Medulla oblongata (tissue), 1 donor: Measurements from ENCODE around the gene ABCC3.
"Not testable (repeated sequence)": the region's sequence is repeated elsewhere in the genome, so short reads cannot be mapped to it uniquely, and the experiment has no call there.

Experiments used
- DNase-seq: peaks from one replicate; pipeline ENCODE4 v3.0.0-alpha.2; 2015; ENCODE audit errors: extremely low spot score

The ABCC3 gene

DNA sequence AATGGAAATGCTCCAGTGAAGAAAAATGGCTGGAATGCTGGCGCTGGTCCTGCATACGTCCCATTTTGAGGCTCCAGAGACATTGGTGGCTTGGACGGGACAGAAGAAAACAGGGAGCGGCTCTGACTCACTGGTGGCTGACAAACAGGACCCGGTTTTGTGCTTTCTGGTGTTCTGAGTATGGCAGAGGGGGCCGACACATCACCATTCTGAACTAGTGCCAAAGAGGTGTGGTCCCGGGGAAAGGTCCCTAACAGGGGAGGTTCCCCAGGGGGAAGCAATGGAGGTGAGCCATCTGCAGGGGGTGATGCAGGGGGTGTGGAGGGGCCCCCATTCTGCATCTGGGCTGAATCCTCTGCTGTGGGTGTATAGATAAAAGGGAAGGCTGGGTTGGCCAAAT is 64.7 kb downstream of the ABCC3 start:
- no peak for DNase-seq

GRCh38 chr17:50703162-50703561 is 68.5 kb downstream of the ABCC3 start:
- DNase-seq = no peak

DNA sequence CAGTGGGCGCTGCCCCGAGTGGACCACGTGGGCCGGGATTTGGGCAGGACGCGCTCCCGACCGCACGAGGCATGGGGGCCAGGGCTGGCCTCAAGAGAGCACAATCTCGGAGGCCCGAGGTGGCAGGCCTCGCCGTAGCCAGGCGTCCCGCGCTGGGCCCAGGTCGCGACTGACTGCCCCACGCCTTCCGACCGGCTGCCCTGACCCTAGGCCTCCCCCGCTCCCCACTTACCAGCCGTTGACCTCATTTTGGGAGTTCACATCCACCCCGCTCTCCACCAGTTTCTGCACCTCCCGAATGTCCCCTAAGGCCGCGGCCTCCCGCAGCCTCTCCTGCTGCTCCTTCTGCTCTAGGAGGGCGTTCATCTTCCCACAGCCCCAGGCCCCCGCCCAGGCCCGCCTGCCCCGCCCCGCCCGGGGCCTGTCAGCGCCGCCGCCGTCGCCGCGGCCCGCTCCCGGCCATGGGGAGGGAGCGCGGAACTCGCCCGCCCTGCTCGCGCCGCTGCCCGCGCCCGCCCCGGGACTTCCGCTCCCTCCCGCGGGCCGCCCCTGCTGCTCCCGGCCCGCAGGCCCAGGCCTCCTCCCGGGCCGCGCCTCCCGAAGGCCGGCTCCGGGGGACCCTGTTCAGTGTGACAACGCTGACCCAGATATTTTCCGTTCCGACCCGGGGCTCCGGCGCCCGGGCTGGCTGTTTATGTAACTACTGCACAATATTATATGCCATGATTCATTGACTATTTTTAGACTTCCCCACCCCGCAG is 72.8 kb downstream of the ABCC3 start, which contains the start of gene ANKRD40:
Gene ANKRD40 (minus strand): TSS at position 626 of the 761 bp plus-strand sequence. CDS start 260 bp downstream, at position 366.
- DNase-seq = peak; percentile 90

DNA sequence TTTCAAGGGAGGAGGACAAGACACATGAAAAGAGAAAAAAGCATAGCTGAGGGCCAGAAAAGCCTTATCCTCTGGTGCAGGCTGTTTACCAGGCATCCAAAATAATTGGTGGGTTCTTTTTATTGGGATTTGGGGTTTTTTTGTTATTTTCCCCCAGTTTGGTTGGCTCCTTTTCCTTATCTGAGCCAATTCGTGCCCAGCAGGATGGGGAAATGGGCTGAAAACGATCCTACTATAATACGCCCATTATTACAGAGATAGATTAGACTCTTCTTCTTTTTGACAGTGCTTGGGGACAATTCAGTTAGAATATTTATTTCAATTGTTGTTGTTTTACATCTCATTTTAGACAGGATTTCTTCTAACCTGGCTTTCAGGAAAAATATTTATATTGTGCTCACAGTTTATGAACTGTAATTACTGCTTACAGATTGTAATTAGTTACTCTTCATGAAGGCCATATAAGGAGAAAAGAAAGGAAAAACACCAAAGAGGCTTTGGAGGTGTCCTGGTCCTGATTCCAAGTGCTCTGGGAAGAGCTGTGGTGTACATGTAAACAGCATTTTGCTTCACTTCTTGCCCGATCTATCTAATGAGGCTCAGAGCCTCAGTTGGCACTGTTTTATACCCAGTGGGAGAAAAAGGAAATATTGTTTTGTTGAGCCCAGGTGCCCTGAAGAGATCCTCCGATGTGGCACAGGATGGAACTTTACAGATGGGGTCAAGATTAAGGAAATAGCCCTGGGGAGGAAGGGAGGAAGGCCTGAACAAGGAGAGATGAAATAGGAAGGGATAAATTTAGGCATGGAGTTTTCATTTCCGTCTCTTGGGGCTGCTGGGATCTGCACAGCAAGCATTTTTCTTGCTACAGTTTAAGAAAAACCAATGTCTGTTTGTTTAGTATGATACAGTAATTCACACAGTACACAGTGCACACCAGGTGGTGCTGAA is 73.6 kb downstream of the ABCC3 start:
- peak; percentile 57 for DNase-seq

DNA sequence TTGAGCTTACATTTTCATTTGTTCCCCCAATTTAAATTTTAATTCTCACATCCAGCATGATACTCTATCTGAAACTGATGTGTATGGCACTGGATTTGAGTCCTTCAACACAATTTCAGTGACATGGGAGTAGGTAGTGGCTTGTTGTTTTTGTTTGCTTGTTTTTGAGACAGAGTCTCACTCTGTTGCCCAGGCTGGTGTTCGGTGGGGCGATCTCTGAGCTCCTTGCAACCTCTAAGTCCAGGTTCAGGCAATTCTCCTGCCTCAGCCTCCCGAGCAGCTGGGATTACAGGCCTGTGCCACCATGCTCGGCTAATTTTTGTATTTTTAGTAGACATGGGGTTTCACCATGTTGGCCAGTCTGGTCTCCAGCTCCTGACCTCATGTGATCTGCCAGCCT is 74.4 kb downstream of the ABCC3 start:
- DNase-seq = not testable (repeated sequence)

DNA sequence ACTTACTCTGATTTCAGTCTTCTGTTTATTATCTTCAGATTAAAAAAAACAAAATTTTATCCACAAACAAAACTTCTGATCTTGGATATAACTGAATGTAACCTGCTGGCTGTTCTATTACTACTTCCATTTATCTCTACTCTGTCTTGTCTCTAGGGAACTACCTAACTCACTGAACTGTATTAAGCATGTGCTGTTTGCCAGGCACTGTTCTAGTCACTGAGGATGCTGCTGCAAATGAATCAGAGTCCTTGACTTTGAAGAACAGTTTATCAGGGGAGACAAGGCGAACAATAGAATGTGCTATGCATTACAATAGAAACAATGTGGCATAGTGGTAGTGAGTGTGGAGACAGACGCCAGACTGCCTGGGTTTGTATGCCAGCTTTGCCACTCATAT is 75.3 kb downstream of the ABCC3 start:
- DNase-seq = no peak

- DNase-seq = no peak
Observed at GRCh38 chr17:50710650-50711049, 76.0 kb downstream of the ABCC3 start.

- DNase-seq = no peak
Observed at GRCh38 chr17:50712641-50713040, 78.0 kb downstream of the ABCC3 start.

GRCh38 chr17:50715471-50715870 is 80.8 kb downstream of the ABCC3 start:
- no peak for DNase-seq

DNA sequence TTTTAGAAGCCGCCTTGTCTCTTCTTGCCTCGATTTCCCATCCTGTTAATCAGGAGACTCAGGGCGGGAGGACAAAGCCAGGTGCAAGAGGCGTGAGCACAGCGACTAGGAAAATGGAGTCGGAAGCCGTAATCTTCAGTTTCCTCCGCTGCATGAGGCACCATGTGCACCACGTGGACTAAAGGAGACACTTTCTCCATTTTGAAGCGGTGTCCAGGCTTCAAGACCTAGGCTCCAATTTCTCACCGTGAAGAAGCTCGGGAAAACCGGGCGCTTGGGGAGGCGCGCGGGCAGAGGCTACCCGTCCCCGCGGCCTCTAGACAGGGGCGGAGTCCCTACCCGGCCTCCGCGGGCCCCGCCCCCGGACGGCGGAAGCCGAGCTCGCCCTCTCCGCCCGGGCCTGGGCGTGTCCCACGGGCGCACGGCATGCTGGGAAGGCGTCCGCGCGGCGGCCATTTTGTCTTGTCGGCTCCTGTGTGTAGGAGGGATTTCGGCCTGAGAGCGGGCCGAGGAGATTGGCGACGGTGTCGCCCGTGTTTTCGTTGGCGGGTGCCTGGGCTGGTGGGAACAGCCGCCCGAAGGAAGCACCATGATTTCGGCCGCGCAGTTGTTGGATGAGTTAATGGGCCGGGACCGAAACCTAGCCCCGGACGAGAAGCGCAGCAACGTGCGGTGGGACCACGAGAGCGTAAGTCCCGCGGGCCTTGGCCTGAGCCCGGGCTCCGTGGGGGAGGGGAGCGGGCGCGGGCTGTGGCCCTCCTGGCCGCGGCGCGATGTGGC is 84.7 kb downstream of the ABCC3 start, which contains the start of gene LUC7L3:
Gene LUC7L3 (plus strand): TSS at position 460 of the 780 bp plus-strand sequence. CDS start 130 bp downstream, at position 590.
- DNase-seq = peak; percentile 95

DNA sequence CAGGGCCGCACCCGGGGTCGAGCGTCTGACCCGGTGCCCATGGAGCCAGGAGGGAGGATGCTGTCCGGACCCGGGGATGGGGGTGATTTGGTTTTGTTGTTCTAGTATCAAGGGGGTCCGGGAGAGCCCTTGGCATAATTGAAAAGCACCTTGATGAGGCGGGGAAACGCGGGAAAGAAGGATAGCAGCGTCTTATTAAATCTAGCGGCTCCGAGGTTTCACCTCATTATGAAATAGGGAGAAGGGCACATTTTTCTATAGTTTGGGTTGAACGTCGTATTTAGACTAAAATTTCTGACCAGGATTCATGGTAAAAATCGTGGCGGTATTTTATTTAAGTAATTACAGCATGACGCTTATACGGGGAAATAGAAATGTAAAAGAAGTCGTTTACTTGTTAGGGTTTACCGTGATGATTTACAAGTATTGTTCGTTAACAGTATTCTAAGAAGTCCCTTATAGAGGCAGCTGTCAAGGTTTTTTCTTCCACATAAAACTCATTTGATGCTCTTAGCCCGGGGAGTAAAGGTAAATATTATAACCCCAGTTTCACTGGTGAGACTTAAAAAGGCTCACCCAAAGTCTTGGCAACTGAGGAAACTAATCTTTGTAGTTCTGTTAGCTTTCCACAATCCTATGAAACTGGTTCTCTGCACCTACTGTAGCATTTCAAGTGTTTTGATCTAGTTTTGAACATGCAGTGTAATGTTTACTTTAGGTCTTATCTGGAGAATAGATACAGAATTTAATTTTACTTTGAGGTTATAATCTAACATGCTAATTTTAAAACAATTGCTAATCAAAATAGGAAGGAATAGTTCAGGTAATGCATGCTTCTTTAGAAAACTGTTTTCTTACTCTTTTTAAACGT is 85.5 kb downstream of the ABCC3 start:
- peak; percentile 33 for DNase-seq

GRCh38 chr17:50721194-50722010 is 86.7 kb downstream of the ABCC3 start:
- no peak for DNase-seq

GRCh38 chr17:50722746-50723145 is 88.1 kb downstream of the ABCC3 start:
- DNase-seq = no peak

GRCh38 chr17:50724622-50725021 is 89.9 kb downstream of the ABCC3 start:
- DNase-seq = not testable (repeated sequence)

DNA sequence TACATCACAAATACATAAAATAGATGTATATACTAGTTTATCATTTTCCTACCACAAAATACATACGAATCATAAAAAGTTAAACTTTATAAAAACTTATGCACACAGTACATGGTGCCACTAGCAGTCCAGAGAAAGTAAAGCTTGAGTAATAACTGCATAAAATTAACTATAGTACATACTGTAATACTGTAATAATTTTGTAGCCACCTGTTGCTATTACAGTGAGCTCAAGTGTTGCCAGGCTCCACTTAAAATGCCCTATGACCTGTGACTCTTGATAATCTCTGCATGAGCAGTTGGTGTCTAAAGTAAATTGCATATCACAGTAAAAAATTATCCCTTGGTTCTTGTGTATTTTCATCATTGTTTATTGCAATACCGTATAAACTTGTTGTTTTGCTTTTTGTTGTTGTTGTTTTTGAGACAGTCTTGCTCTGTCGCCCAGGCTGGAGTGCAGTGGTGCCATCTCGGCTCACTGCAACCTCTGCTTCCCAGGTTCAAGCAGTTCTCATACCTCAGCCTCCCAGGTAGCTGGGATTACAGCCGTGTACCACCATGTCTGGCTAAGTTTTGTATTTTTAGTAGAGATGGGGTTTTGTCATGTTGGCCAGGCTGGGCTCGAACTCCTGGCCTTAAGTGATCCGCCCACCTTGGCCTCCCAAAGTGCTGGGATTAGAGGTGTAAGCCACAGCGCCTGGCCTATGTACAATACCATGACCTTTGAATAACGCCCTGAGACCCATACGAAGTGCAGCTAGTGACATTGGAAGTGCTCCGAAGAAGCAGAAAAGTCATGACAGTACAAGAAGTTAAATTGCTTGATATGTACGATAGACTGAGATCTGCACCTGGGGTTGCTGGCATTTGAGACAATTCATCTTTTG is 91.3 kb downstream of the ABCC3 start:
- DNase-seq = no peak

GRCh38 chr17:50728112-50728429 is 93.4 kb downstream of the ABCC3 start:
- no peak for DNase-seq

GRCh38 chr17:50728881-50729765 is 94.4 kb downstream of the ABCC3 start:
- no peak for DNase-seq
